Trophoblast cell (in vitro differentiated cells and primary cell): ENCODE data around the gene HNRNPL.
"Not testable (repeated sequence)": the region's sequence is repeated elsewhere in the genome, so short reads cannot be mapped to it uniquely, and the experiment has no call there.

Experiments used
- DNase-seq, 2 donors: peaks; one replicate each; pipeline ENCODE4 v3.0.0-alpha.2; 2016
- H2AFZ ChIP-seq: 2 replicates; pipeline ENCODE4 v1.6.1; 2013; ENCODE audit warnings: low read length, moderate library complexity, mild to moderate bottlenecking; ENCODE audit not compliant: insufficient read depth, poor library complexity
- H2AK5ac ChIP-seq: 2 replicates; pipeline ENCODE4 v1.6.1; 2013; ENCODE audit warnings: mild to moderate bottlenecking, low read length
- H2BK120ac ChIP-seq: 2 replicates; pipeline ENCODE4 v1.6.1; 2013; ENCODE audit warnings: low read length, mild to moderate bottlenecking, moderate library complexity; ENCODE audit not compliant: insufficient read depth, poor library complexity
- H2BK12ac ChIP-seq: 2 replicates; pipeline ENCODE4 v1.6.1; 2013; ENCODE audit warnings: mild to moderate bottlenecking, low read length, moderate library complexity
- H2BK5ac ChIP-seq: 2 replicates; pipeline ENCODE4 v1.6.1; 2013; ENCODE audit warnings: low read length, low read depth, moderate library complexity, mild to moderate bottlenecking; ENCODE audit not compliant: poor library complexity
- H3K14ac ChIP-seq: 2 replicates; pipeline ENCODE4 v1.6.1; 2013; ENCODE audit warnings: mild to moderate bottlenecking, low read length
- H3K18ac ChIP-seq: 2 replicates; pipeline ENCODE4 v1.6.1; 2013; ENCODE audit warnings: mild to moderate bottlenecking, low read length
- H3K23ac ChIP-seq: 2 replicates; pipeline ENCODE4 v1.6.1; 2013; ENCODE audit warnings: low read length
- H3K27ac ChIP-seq: 2 replicates; pipeline ENCODE4 v1.5.1; 2013; ENCODE audit warnings: low read depth, mild to moderate bottlenecking, inconsistent platforms, low read length, moderate library complexity
- H3K27me3 ChIP-seq: 2 replicates; pipeline ENCODE4 v1.6.1; 2013; ENCODE audit warnings: inconsistent platforms, mild to moderate bottlenecking, low read length, moderate library complexity; ENCODE audit not compliant: insufficient read depth
- H3K36me3 ChIP-seq, 2 experiments: 1 replicate in 1 of 2; 2 replicates in 1 of 2; pipeline ENCODE4 v1.6.1; 2013; ENCODE audit warnings: low read length in 2 of 2, mild to moderate bottlenecking in 2 of 2, moderate library complexity in 1 of 2; ENCODE audit not compliant: insufficient read depth in 2 of 2, control insufficient read depth in 1 of 2
- H3K4ac ChIP-seq: 2 replicates; pipeline ENCODE4 v1.6.1; 2013; ENCODE audit warnings: low read depth, mild to moderate bottlenecking, low read length, moderate library complexity
- H3K4me1 ChIP-seq, 2 experiments: 1 replicate in 1 of 2; 2 replicates in 1 of 2; pipeline ENCODE4 v1.6.1; 2013; ENCODE audit warnings: low read length in 2 of 2, mild to moderate bottlenecking in 2 of 2, moderate library complexity in 1 of 2; ENCODE audit not compliant: insufficient read depth in 2 of 2, control insufficient read depth in 1 of 2
- H3K4me2 ChIP-seq: 2 replicates; pipeline ENCODE4 v1.6.1; 2013; ENCODE audit warnings: inconsistent platforms, mild to moderate bottlenecking, low read length, moderate library complexity
- H3K4me3 ChIP-seq: 2 replicates; pipeline ENCODE4 v1.5.1; 2013; ENCODE audit warnings: mild to moderate bottlenecking, low read depth, low read length, inconsistent platforms
- H3K79me1 ChIP-seq: one replicate; pipeline ENCODE4 v1.6.1; 2013; ENCODE audit warnings: low read length
- H3K79me2 ChIP-seq: 2 replicates; pipeline ENCODE4 v1.6.1; 2013; ENCODE audit warnings: low read length, mild to moderate bottlenecking; ENCODE audit not compliant: control insufficient read depth, insufficient read depth, poor library complexity
- H3K9ac ChIP-seq: 2 replicates; pipeline ENCODE4 v1.6.1; 2013; ENCODE audit warnings: mild to moderate bottlenecking, low read length
- H3K9me3 ChIP-seq: 2 replicates; pipeline ENCODE4 v1.6.1; 2013; ENCODE audit warnings: low read depth, mild to moderate bottlenecking, control low read depth, inconsistent platforms, low read length; ENCODE audit not compliant: insufficient read depth
- H4K12ac ChIP-seq: 2 replicates; pipeline ENCODE4 v1.6.1; 2013; ENCODE audit warnings: low read depth, mild to moderate bottlenecking, low read length, moderate library complexity
- H4K8ac ChIP-seq: 2 replicates; pipeline ENCODE4 v1.6.1; 2013; ENCODE audit warnings: low read depth, mild to moderate bottlenecking, low read length, moderate library complexity
- H4K91ac ChIP-seq: one replicate; pipeline ENCODE4 v1.6.1; 2013; ENCODE audit warnings: low read depth, mild to moderate bottlenecking, low read length, moderate library complexity
- WGBS: extraction: QIAGEN DNeasy Blood & Tissue Kit; methylation state at CpG from one replicate; pipeline ENCODE4 v1.1.7; 2013; ENCODE audit warnings: missing lambda C conversion rate; ENCODE audit not compliant: insufficient read length, insufficient coverage; ENCODE audit errors: extremely low coverage; 5-methylcytosine and 5-hydroxymethylcytosine counted together

Gene HNRNPL

GRCh38 chr19:38854961-38855360 is 5.2 kb upstream of the HNRNPL start:
- not testable (repeated sequence) for H4K12ac ChIP-seq, H3K9ac ChIP-seq, H3K27ac ChIP-seq, H3K9me3 ChIP-seq, DNase-seq, H3K23ac ChIP-seq, H4K8ac ChIP-seq, H2AFZ ChIP-seq, H3K36me3 ChIP-seq, H2BK120ac ChIP-seq, H2BK12ac ChIP-seq, H3K79me2 ChIP-seq, H3K4ac ChIP-seq, H2BK5ac ChIP-seq, H3K18ac ChIP-seq, H3K4me3 ChIP-seq, H2AK5ac ChIP-seq, H3K14ac ChIP-seq, H3K27me3 ChIP-seq, H4K91ac ChIP-seq, H3K4me2 ChIP-seq
- H3K79me1 ChIP-seq, result peaks cover 25% of the 10 kb centered on the region
- peaks cover 31 to 34% of the 10 kb centered on the region in 2 experiments for H3K4me1 ChIP-seq
- WGBS, result no CpG with 5 or more reads among the region's 3 CpGs

GRCh38 chr19:38853214-38853613 is 3.4 kb upstream of the HNRNPL start:
- H2BK120ac ChIP-seq, result peak overlapping the region; percentile 30

GRCh38 chr19:38852231-38853044 is 2.7 kb upstream of the HNRNPL start:
- Histone ChIP-seq H3K14ac (peak overlapping the region; percentile 91), H2BK12ac (peak overlapping the region; percentile 78), H3K79me1 (peaks cover 31% of the 10 kb centered on the region), H3K23ac (no peak overlapping the region), H4K8ac (peak overlapping the region; percentile 92), H2AFZ (peak overlapping the region; percentile 20), H3K79me2 (peaks cover 25% of the 10 kb centered on the region), H3K18ac (peak overlapping the region; percentile 87), H4K91ac (peak overlapping the region; percentile 90), H3K9me3 (peaks cover 3% of the 10 kb centered on the region), H2BK5ac (peak overlapping the region; percentile 95), H3K27ac (peak overlapping the region; percentile 95), H3K27me3 (no peaks in the 10 kb centered on the region), H2AK5ac (peak overlapping the region; percentile 95), H3K4me1 (peaks cover 24 to 25% of the 10 kb centered on the region in 2 experiments), H3K9ac (peak overlapping the region; percentile 83), H3K4ac (peak overlapping the region; percentile 42), H3K4me3 (peak overlapping the region; percentile 75), H4K12ac (peak overlapping the region; percentile 85), H2BK120ac (peak overlapping the region; percentile 76), H3K36me3 (peaks cover 4 to 6% of the 10 kb centered on the region in 2 experiments), H3K4me2 (peak overlapping the region; percentile 65)
- no CpG with 5 or more reads among the region's 52 CpGs for WGBS
- DNase-seq, result peak; percentile 49 to 59

More at GRCh38 chr19:38853214-38853613, 3.4 kb upstream of the HNRNPL start:
- Histone ChIP-seq H3K27me3 (no peaks in the 10 kb centered on the region), H4K12ac (no peak overlapping the region), H3K36me3 (peaks cover 0 to 2% of the 10 kb centered on the region in 2 experiments), H3K4me3 (no peak overlapping the region), H3K23ac (no peak overlapping the region), H3K4me1 (peaks cover 26 to 30% of the 10 kb centered on the region in 2 experiments), H3K27ac (no peak overlapping the region), H3K18ac (peak overlapping the region; percentile 43), H2BK5ac (no peak overlapping the region), H3K4ac (no peak overlapping the region), H3K14ac (peak overlapping the region; percentile 17), H3K4me2 (peak overlapping the region; percentile 65), H4K8ac (peak overlapping the region; percentile 24), H4K91ac (peak overlapping the region; percentile 90), H3K79me1 (peaks cover 32% of the 10 kb centered on the region), H3K9me3 (peaks cover 3% of the 10 kb centered on the region), H2AK5ac (no peak overlapping the region), H3K9ac (no peak overlapping the region), H2BK12ac (peak overlapping the region; percentile 45), H3K79me2 (peaks cover 21% of the 10 kb centered on the region), H2AFZ (peak overlapping the region; percentile 5)
- DNase-seq, result no peak
- WGBS, result no CpG with 5 or more reads among the region's 17 CpGs

GRCh38 chr19:38851622-38852230 is 1.9 kb upstream of the HNRNPL start:
- H3K27ac ChIP-seq, result peak overlapping the region; percentile 95
- peak overlapping the region; percentile 75 for H3K4me3 ChIP-seq
- peak overlapping the region; percentile 44 for H2AFZ ChIP-seq
- peak overlapping the region; percentile 95 for H2BK5ac ChIP-seq
- H4K8ac ChIP-seq, result peak overlapping the region; percentile 92
- H3K27me3 ChIP-seq, result no peaks in the 10 kb centered on the region
- H3K79me1 ChIP-seq, result peaks cover 27% of the 10 kb centered on the region
- peak overlapping the region; percentile 37 for H4K12ac ChIP-seq
- peaks cover 19 to 20% of the 10 kb centered on the region in 2 experiments for H3K4me1 ChIP-seq
- H3K4me2 ChIP-seq, result peak overlapping the region; percentile 73
- peak overlapping the region; percentile 76 for H2BK120ac ChIP-seq
- H3K9me3 ChIP-seq, result peaks cover 3% of the 10 kb centered on the region
- no peak overlapping the region for H3K23ac ChIP-seq
- no CpG with 5 or more reads among the region's 67 CpGs for WGBS
- peak overlapping the region; percentile 72 for H2BK12ac ChIP-seq
- H3K9ac ChIP-seq, result no peak overlapping the region
- peaks cover 12 to 13% of the 10 kb centered on the region in 2 experiments for H3K36me3 ChIP-seq
- peak overlapping the region; percentile 90 for H4K91ac ChIP-seq
- DNase-seq, result peak; percentile 87 to 94
- H3K4ac ChIP-seq, result peak overlapping the region; percentile 46
- H3K79me2 ChIP-seq, result peaks cover 28% of the 10 kb centered on the region
- H2AK5ac ChIP-seq, result peak overlapping the region; percentile 65
- H3K14ac ChIP-seq, result peak overlapping the region; percentile 91
- peak overlapping the region; percentile 28 for H3K18ac ChIP-seq
